Measurements from ENCODE around the gene RAPGEF1. TPM values are rescaled to one million over a fixed set of nuclear protein-coding genes. Genes with fewer than 3 reads are reported as not detected.
A peak's percentile ranks its signal among the peaks of the same experiment; 100 is the strongest.

RAPGEF1 gene
- 100 to 1,000 TPM; 106 to 120 (median 111) TPM for total RNA-seq

DNA sequence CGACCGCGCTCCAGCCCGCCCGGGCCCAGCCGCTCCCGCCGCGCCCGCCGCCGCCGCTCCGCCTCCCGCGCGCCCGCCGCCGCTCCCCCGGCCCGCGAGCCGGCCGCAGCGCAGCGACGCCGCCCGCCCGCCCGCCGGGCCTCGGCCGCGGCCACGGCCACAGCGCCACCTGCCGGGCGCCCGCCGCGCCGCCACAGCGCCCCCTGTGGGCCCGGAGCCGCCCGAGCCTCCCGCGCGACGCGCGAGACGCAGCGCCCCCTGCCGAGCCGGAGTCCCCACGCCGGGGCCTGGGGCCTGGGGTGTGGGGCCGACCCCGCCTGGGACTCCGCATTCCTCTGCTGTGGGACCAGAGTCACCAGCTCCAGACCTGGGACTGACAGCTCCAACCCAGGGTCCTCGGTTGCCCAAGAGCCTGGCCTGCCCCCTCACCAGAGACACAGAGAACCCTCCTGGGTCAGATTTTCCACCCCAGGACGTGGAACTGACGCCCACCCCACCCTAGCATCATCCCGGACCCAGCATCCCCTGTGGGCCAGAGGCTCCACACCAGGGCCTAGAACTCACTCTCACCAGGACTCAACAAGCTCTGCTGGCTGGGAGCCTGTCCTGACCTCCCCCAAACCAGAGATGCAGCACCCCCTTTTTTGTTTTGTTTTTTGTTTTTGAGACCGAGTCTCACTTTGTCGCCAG lies at the start of gene RAPGEF1:
RAPGEF1 (minus strand) TSS at position 118 of the 690 bp plus-strand sequence. CDS start 246 bp downstream, outside the sequence.
- peak within 1 kb of the TSS; percentile 89 for H3K4me3 Mint-ChIP-seq
- H3K27me3 Mint-ChIP-seq (ENCODE audit: low read depth) = no peaks in the 10 kb centered on the region
- DNase-seq = peak; percentile 83

DNA sequence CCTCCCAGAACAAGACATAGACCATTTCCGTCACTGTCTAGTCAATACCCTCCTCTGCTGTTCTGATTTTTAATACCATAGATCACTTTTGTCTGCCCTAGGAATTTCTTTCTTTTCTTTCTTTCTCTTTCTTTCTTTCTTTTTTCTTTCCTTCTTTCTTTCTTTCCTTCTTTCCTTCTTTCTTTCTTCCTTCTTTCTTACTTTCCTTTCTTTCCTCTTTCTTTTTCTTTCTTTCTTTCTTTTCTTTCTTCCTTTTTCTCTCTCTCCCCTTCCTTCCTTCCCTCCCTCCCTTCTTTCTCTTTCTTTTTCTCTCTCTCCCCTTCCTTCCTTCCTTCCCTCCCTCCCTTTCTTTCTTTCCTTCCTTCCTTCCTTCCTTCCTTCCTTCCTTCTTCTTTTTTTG lies 49.0 kb upstream of the RAPGEF1 start:
- no peak for DNase-seq
- ATAC-seq = no peak
- Mint-ChIP-seq H3K9me3 (peaks cover under 1% of the 10 kb centered on the region), H3K4me1 (ENCODE audit: low read depth) (no peaks in the 10 kb centered on the region), H3K4me3 (no peak overlapping the region), H3K36me3 (ENCODE audit: insufficient read depth) (no peaks in the 10 kb centered on the region), H3K27me3 (ENCODE audit: low read depth) (peaks cover 70% of the 10 kb centered on the region)

More for the DNA sequence above, at the start of gene RAPGEF1:
- Mint-ChIP-seq H3K4me1 (ENCODE audit: low read depth) (peaks cover 58% of the 10 kb centered on the region), H3K36me3 (ENCODE audit: insufficient read depth) (peaks cover 3% of the 10 kb centered on the region), H3K9me3 (no peaks in the 10 kb centered on the region)
- peak; percentile 69 to 76 for ATAC-seq

- H3K36me3 Mint-ChIP-seq (ENCODE audit: insufficient read depth) = no peaks in the 10 kb centered on the region
- H3K27me3 Mint-ChIP-seq (ENCODE audit: low read depth) = peaks cover 77% of the 10 kb centered on the region
- H3K4me1 Mint-ChIP-seq (ENCODE audit: low read depth) = no peaks in the 10 kb centered on the region
- H3K4me3 Mint-ChIP-seq = no peak overlapping the region
- ATAC-seq (no peak), DNase-seq (no peak)
- peaks cover 10% of the 10 kb centered on the region for H3K9me3 Mint-ChIP-seq
Observed at GRCh38 chr9:131787838-131788237, 48.0 kb upstream of the RAPGEF1 start.

GRCh38 chr9:131784748-131785501 lies 45.0 kb upstream of the RAPGEF1 start:
- Mint-ChIP-seq H3K4me1 (ENCODE audit: low read depth) (peaks cover 1% of the 10 kb centered on the region), H3K9me3 (peaks cover 10% of the 10 kb centered on the region), H3K4me3 (no peak overlapping the region), H3K27me3 (ENCODE audit: low read depth) (peaks cover 70% of the 10 kb centered on the region), H3K36me3 (ENCODE audit: insufficient read depth) (no peaks in the 10 kb centered on the region)
- ATAC-seq (no peak), DNase-seq (no peak)

DNA sequence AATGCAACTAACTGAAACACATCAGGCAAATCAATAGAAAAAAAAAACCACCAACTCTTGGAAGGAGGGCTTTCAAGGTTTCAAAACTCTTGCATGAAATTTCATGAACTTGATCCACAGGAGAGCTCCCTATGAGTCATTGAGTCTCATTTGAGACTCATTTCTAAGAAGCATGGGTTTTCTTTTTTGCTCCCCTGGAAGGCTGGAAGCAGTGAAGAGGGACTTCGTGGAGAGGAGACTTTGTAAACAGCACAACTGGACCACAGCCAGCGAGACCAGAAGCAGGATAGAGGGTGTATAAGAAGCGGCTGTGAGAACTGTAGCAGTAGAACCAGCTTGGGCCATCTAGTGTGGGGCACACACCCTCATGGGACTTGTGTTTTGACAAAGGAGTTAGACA lies 41.2 kb upstream of the RAPGEF1 start:
- no peak for DNase-seq
- no peak for ATAC-seq
- no peak overlapping the region for H3K4me3 Mint-ChIP-seq
- H3K36me3 Mint-ChIP-seq (ENCODE audit: insufficient read depth) = no peaks in the 10 kb centered on the region
- peaks cover 10% of the 10 kb centered on the region for H3K9me3 Mint-ChIP-seq
- peaks cover 1% of the 10 kb centered on the region for H3K4me1 Mint-ChIP-seq (ENCODE audit: low read depth)
- H3K27me3 Mint-ChIP-seq (ENCODE audit: low read depth) = peaks cover 48% of the 10 kb centered on the region

- peaks cover 1% of the 10 kb centered on the region for H3K4me1 Mint-ChIP-seq (ENCODE audit: low read depth)
- H3K4me3 Mint-ChIP-seq = no peak overlapping the region
- no peaks in the 10 kb centered on the region for H3K9me3 Mint-ChIP-seq
- ATAC-seq (no peak), DNase-seq (no peak)
- no peaks in the 10 kb centered on the region for H3K36me3 Mint-ChIP-seq (ENCODE audit: insufficient read depth)
- peaks cover 36% of the 10 kb centered on the region for H3K27me3 Mint-ChIP-seq (ENCODE audit: low read depth)
Observed at GRCh38 chr9:131776473-131776872, 36.6 kb upstream of the RAPGEF1 start.

GRCh38 chr9:131776036-131776435 lies 36.2 kb upstream of the RAPGEF1 start:
- H3K36me3 Mint-ChIP-seq (ENCODE audit: insufficient read depth) = no peaks in the 10 kb centered on the region
- H3K4me1 Mint-ChIP-seq (ENCODE audit: low read depth) = peaks cover under 1% of the 10 kb centered on the region
- no peaks in the 10 kb centered on the region for H3K9me3 Mint-ChIP-seq
- ATAC-seq (no peak), DNase-seq (no peak)
- peaks cover 36% of the 10 kb centered on the region for H3K27me3 Mint-ChIP-seq (ENCODE audit: low read depth)
- H3K4me3 Mint-ChIP-seq = no peak overlapping the region

DNA sequence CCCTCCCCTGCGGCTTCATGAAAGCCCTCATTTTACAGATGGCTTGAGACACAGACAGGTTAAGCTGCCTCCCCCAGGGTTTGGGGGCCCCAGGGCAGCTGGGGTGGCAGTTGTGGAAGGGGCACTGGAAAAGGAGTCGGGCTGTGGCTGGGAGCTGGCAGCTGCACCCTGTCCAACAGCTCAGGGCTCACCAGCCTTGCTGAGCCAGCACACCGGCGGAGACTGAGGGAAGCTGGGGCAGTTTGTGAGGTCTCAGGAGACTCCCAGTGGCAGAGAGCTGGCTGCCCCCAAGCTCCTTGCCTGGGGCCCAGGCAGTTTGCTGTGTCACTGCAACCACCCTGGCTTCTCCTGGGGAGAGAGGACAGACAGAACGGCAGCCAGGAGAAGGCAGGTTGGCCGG lies 34.8 kb upstream of the RAPGEF1 start:
- H3K36me3 Mint-ChIP-seq (ENCODE audit: insufficient read depth) = no peaks in the 10 kb centered on the region
- ATAC-seq (no peak), DNase-seq (no peak)
- H3K27me3 Mint-ChIP-seq (ENCODE audit: low read depth) = peaks cover 39% of the 10 kb centered on the region
- H3K4me3 Mint-ChIP-seq = no peak overlapping the region
- no peaks in the 10 kb centered on the region for H3K4me1 Mint-ChIP-seq (ENCODE audit: low read depth)
- H3K9me3 Mint-ChIP-seq = no peaks in the 10 kb centered on the region

GRCh38 chr9:131773911-131774379 lies 34.1 kb upstream of the RAPGEF1 start:
- Mint-ChIP-seq H3K4me1 (ENCODE audit: low read depth) (no peaks in the 10 kb centered on the region), H3K4me3 (no peak overlapping the region), H3K9me3 (no peaks in the 10 kb centered on the region), H3K27me3 (ENCODE audit: low read depth) (peaks cover 38% of the 10 kb centered on the region), H3K36me3 (ENCODE audit: insufficient read depth) (no peaks in the 10 kb centered on the region)
- no peak for ATAC-seq
- DNase-seq = no peak

- Mint-ChIP-seq H3K27me3 (ENCODE audit: low read depth) (peaks cover 36% of the 10 kb centered on the region), H3K36me3 (ENCODE audit: insufficient read depth) (no peaks in the 10 kb centered on the region), H3K4me3 (no peak overlapping the region), H3K4me1 (ENCODE audit: low read depth) (no peaks in the 10 kb centered on the region), H3K9me3 (no peaks in the 10 kb centered on the region)
- no peak for DNase-seq
- ATAC-seq = no peak
Observed at GRCh38 chr9:131772940-131773339, 33.1 kb upstream of the RAPGEF1 start.

- H3K4me1 Mint-ChIP-seq (ENCODE audit: low read depth) = no peaks in the 10 kb centered on the region
- no peak for DNase-seq
- H3K27me3 Mint-ChIP-seq (ENCODE audit: low read depth) = peaks cover 40% of the 10 kb centered on the region
- no peaks in the 10 kb centered on the region for H3K9me3 Mint-ChIP-seq
- no peaks in the 10 kb centered on the region for H3K36me3 Mint-ChIP-seq (ENCODE audit: insufficient read depth)
- no peak overlapping the region for H3K4me3 Mint-ChIP-seq
- ATAC-seq = no peak
Observed at GRCh38 chr9:131771646-131772045, 31.8 kb upstream of the RAPGEF1 start.

DNA sequence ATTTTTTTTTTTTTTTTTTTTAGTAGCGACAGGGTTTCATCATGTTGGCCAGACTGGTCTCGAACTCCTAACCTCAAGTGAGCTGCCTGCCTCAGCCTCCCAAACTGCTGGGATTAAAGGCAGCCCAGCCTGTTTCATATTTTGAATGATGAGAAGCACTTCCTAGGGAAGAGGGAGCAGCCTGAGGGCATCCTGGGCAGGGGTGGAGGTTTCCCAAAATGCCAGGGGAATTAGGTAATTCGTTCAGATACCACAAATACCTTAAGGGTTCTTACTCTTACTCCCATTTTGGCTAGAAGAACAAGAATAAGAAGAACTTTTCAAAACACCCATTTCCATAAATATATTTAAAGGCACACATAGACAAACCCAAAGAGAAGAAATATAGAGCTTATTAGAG lies 29.5 kb upstream of the RAPGEF1 start:
- Mint-ChIP-seq H3K36me3 (ENCODE audit: insufficient read depth) (no peaks in the 10 kb centered on the region), H3K4me1 (ENCODE audit: low read depth) (no peaks in the 10 kb centered on the region), H3K4me3 (no peak overlapping the region), H3K27me3 (ENCODE audit: low read depth) (peaks cover 43% of the 10 kb centered on the region), H3K9me3 (no peaks in the 10 kb centered on the region)
- DNase-seq = no peak
- ATAC-seq = no peak

GRCh38 chr9:131764568-131764967 lies 24.7 kb upstream of the RAPGEF1 start:
- peaks cover 17% of the 10 kb centered on the region for H3K27me3 Mint-ChIP-seq (ENCODE audit: low read depth)
- ATAC-seq (no peak), DNase-seq (no peak)
- no peak overlapping the region for H3K4me3 Mint-ChIP-seq
- no peaks in the 10 kb centered on the region for H3K4me1 Mint-ChIP-seq (ENCODE audit: low read depth)
- H3K9me3 Mint-ChIP-seq = no peaks in the 10 kb centered on the region
- H3K36me3 Mint-ChIP-seq (ENCODE audit: insufficient read depth) = no peaks in the 10 kb centered on the region

GRCh38 chr9:131762356-131762932 lies 22.6 kb upstream of the RAPGEF1 start:
- H3K4me3 Mint-ChIP-seq = no peak overlapping the region
- peaks cover 20% of the 10 kb centered on the region for H3K27me3 Mint-ChIP-seq (ENCODE audit: low read depth)
- DNase-seq (peak; percentile 75), ATAC-seq (peak; percentile 93 to 95)
- H3K4me1 Mint-ChIP-seq (ENCODE audit: low read depth) = peaks cover 10% of the 10 kb centered on the region
- H3K9me3 Mint-ChIP-seq = no peaks in the 10 kb centered on the region
- H3K36me3 Mint-ChIP-seq (ENCODE audit: insufficient read depth) = no peaks in the 10 kb centered on the region
